Measurements from ENCODE around the gene ORAI3. TPM values are rescaled to one million over a fixed set of nuclear protein-coding genes. Genes with fewer than 3 reads are reported as not detected.

The ORAI3 gene
- total and polyA plus RNA-seq, 2 of the 13 experiments (the other 11 are each of a cell fraction or from before 2014, with no cell fraction given) = 11.4 to 32.0 TPM

GRCh38 chr16:30941600-30942425, 7.1 kb upstream of the ORAI3 start (continued):
- no peak for TF ChIP-seq SKIL (CRISPR knock-in tag; IDR thresholded peaks at IDR 0.05; ENCODE audit: borderline replicate concordance)
- no peak for TF ChIP-seq U2AF1 (optimal IDR thresholded peaks at IDR 0.05; ENCODE audit: low read depth, low read length)
- TF ChIP-seq USF2 (IDR thresholded peaks at IDR 0.05; ENCODE audit: low read depth, low read length) = peak; percentile 34; the same call in 1 of the 2 replicates
- TF ChIP-seq USF2 (CRISPR knock-in tag; IDR thresholded peaks at IDR 0.05; ENCODE audit: borderline replicate concordance) = peak; percentile 62; the same call in 1 of the 2 replicates
- TF ChIP-seq FOXO4 (CRISPR knock-in tag; conservative IDR thresholded peaks at IDR 0.05) = no peak
- TF ChIP-seq NR0B2 (CRISPR knock-in tag; IDR thresholded peaks at IDR 0.05) = peak; percentile 52; the same call in 1 of the 2 replicates
- TF ChIP-seq KAT7 (CRISPR knock-in tag; IDR thresholded peaks at IDR 0.05; ENCODE audit: borderline replicate concordance) = peak; percentile 34; the same call in 1 of the 2 replicates
- peak; percentile 64; the same call in 1 of the 2 replicates for TF ChIP-seq ZNF788 (CRISPR knock-in tag; IDR thresholded peaks at IDR 0.05; ENCODE audit: borderline replicate concordance)
- no peak for TF ChIP-seq ZNF3 (CRISPR knock-in tag; IDR thresholded peaks at IDR 0.05)
- TF ChIP-seq NR2C2 (CRISPR knock-in tag; IDR thresholded peaks at IDR 0.05; ENCODE audit: borderline replicate concordance) = no peak; the same call in 1 of the 2 replicates
- no peak for TF ChIP-seq JUND (CRISPR knock-in tag; IDR thresholded peaks at IDR 0.05)
- 0 out of 2 replicates have a peak, but pooled peaks have one; percentile 58 for TF ChIP-seq LBX2 (CRISPR knock-in tag; IDR thresholded peaks at IDR 0.05; ENCODE audit: borderline replicate concordance)
- TF ChIP-seq ZNF772 (CRISPR knock-in tag; IDR thresholded peaks at IDR 0.05) = 0 out of 2 replicates have a peak, but pooled peaks have one; percentile 14
- no peak for TF ChIP-seq ZNF251 (CRISPR knock-in tag; IDR thresholded peaks at IDR 0.05)
- 0 out of 2 replicates have a peak, but pooled peaks have one; percentile 23 for TF ChIP-seq ZNF12 (CRISPR knock-in tag; IDR thresholded peaks at IDR 0.05)
- TF ChIP-seq MEIS1 (CRISPR knock-in tag; IDR thresholded peaks at IDR 0.05; ENCODE audit: borderline replicate concordance) = peak; percentile 84; the same call in 1 of the 2 replicates
- no peak for TF ChIP-seq MIXL1 (CRISPR knock-in tag; IDR thresholded peaks at IDR 0.05)
- TF ChIP-seq ZBTB2 (CRISPR knock-in tag; IDR thresholded peaks at IDR 0.05; ENCODE audit: low read depth) = no peak
- TF ChIP-seq ZMYM4 (CRISPR knock-in tag; IDR thresholded peaks at IDR 0.05) = 0 out of 2 replicates have a peak, but pooled peaks have one; percentile 22
- no peak for TF ChIP-seq EHMT2 (IDR thresholded peaks at IDR 0.05; ENCODE audit: borderline replicate concordance, low read depth, low read length)
